Measurements from ENCODE around the gene CCNT2.

Gene CCNT2

GRCh38 chr2:134924912-134925311 is 6.3 kb downstream of the CCNT2 start:
- FAIRE-seq = no peak
- TF ChIP-seq POLR2A (IDR thresholded peaks at IDR 0.05; ENCODE audit: low read depth, low read length) = no peak
- no peak for DNase-seq (ENCODE audit: insufficient read length)

- FAIRE-seq = peak; percentile 38
- DNase-seq (ENCODE audit: insufficient read length) = no peak
- no peak for TF ChIP-seq POLR2AphosphoS5 (IDR thresholded peaks at IDR 0.05; ENCODE audit: low read depth, low read length)
- no peak for TF ChIP-seq TAF1 (IDR thresholded peaks at IDR 0.05; ENCODE audit: borderline replicate concordance, low read depth, low read length)
- TF ChIP-seq POLR2A (IDR thresholded peaks at IDR 0.05; ENCODE audit: low read depth, low read length) = no peak
Observed at GRCh38 chr2:134926231-134926931, 7.8 kb downstream of the CCNT2 start.

GRCh38 chr2:134927195-134927594 is 8.6 kb downstream of the CCNT2 start:
- FAIRE-seq = no peak
- TF ChIP-seq TAF1 (IDR thresholded peaks at IDR 0.05; ENCODE audit: borderline replicate concordance, low read depth, low read length) (no peak), POLR2AphosphoS5 (IDR thresholded peaks at IDR 0.05; ENCODE audit: low read depth, low read length) (no peak), POLR2A (IDR thresholded peaks at IDR 0.05; ENCODE audit: low read depth, low read length) (no peak)
- no peak for DNase-seq (ENCODE audit: insufficient read length)

- TF ChIP-seq TAF1 (IDR thresholded peaks at IDR 0.05; ENCODE audit: borderline replicate concordance, low read depth, low read length) = no peak
- no peak for TF ChIP-seq POLR2A (IDR thresholded peaks at IDR 0.05; ENCODE audit: low read depth, low read length)
- TF ChIP-seq POLR2AphosphoS5 (IDR thresholded peaks at IDR 0.05; ENCODE audit: low read depth, low read length) = no peak
- FAIRE-seq (no peak), DNase-seq (ENCODE audit: insufficient read length) (no peak)
Observed at GRCh38 chr2:134932864-134933526, 14.4 kb downstream of the CCNT2 start.

GRCh38 chr2:134933732-134934131 is 15.1 kb downstream of the CCNT2 start:
- FAIRE-seq = no peak
- DNase-seq (ENCODE audit: insufficient read length) = no peak
- TF ChIP-seq POLR2AphosphoS5 (IDR thresholded peaks at IDR 0.05; ENCODE audit: low read depth, low read length) = no peak
- no peak for TF ChIP-seq POLR2A (IDR thresholded peaks at IDR 0.05; ENCODE audit: low read depth, low read length)
- TF ChIP-seq TAF1 (IDR thresholded peaks at IDR 0.05; ENCODE audit: borderline replicate concordance, low read depth, low read length) = no peak

- FAIRE-seq = peak; percentile 91
- no peak for DNase-seq (ENCODE audit: insufficient read length)
- no peak for TF ChIP-seq POLR2A (IDR thresholded peaks at IDR 0.05; ENCODE audit: low read depth, low read length)
Observed at GRCh38 chr2:134934150-134934549, 15.5 kb downstream of the CCNT2 start.

GRCh38 chr2:134934641-134935040 is 16.0 kb downstream of the CCNT2 start:
- no peak for TF ChIP-seq POLR2AphosphoS5 (IDR thresholded peaks at IDR 0.05; ENCODE audit: low read depth, low read length)
- TF ChIP-seq TAF1 (IDR thresholded peaks at IDR 0.05; ENCODE audit: borderline replicate concordance, low read depth, low read length) = no peak
- no peak for TF ChIP-seq POLR2A (IDR thresholded peaks at IDR 0.05; ENCODE audit: low read depth, low read length)
- FAIRE-seq (no peak), DNase-seq (ENCODE audit: insufficient read length) (no peak)

- DNase-seq (ENCODE audit: insufficient read length) (no peak), FAIRE-seq (no peak)
- TF ChIP-seq POLR2A (IDR thresholded peaks at IDR 0.05; ENCODE audit: low read depth, low read length) = no peak
- TF ChIP-seq POLR2AphosphoS5 (IDR thresholded peaks at IDR 0.05; ENCODE audit: low read depth, low read length) = no peak
- TF ChIP-seq TAF1 (IDR thresholded peaks at IDR 0.05; ENCODE audit: borderline replicate concordance, low read depth, low read length) = no peak
Observed at GRCh38 chr2:134936691-134937090, 18.1 kb downstream of the CCNT2 start.

- TF ChIP-seq TAF1 (IDR thresholded peaks at IDR 0.05; ENCODE audit: borderline replicate concordance, low read depth, low read length) (no peak), POLR2A (IDR thresholded peaks at IDR 0.05; ENCODE audit: low read depth, low read length) (no peak), POLR2AphosphoS5 (IDR thresholded peaks at IDR 0.05; ENCODE audit: low read depth, low read length) (no peak)
- DNase-seq (ENCODE audit: insufficient read length) (no peak), FAIRE-seq (peak; percentile 76)
Observed at GRCh38 chr2:134943540-134943939, 24.9 kb downstream of the CCNT2 start.

GRCh38 chr2:134944975-134945374 is 26.4 kb downstream of the CCNT2 start:
- FAIRE-seq (no peak), DNase-seq (ENCODE audit: insufficient read length) (no peak)
- TF ChIP-seq POLR2A (IDR thresholded peaks at IDR 0.05; ENCODE audit: low read depth, low read length) (no peak), POLR2AphosphoS5 (IDR thresholded peaks at IDR 0.05; ENCODE audit: low read depth, low read length) (no peak), TAF1 (IDR thresholded peaks at IDR 0.05; ENCODE audit: borderline replicate concordance, low read depth, low read length) (no peak)

GRCh38 chr2:134946073-134946472 is 27.5 kb downstream of the CCNT2 start:
- TF ChIP-seq TAF1 (IDR thresholded peaks at IDR 0.05; ENCODE audit: borderline replicate concordance, low read depth, low read length) (no peak), POLR2A (IDR thresholded peaks at IDR 0.05; ENCODE audit: low read depth, low read length) (no peak)
- no peak for DNase-seq (ENCODE audit: insufficient read length)
- no peak for FAIRE-seq

GRCh38 chr2:134949981-134950708 is 31.5 kb downstream of the CCNT2 start:
- DNase-seq (ENCODE audit: insufficient read length) = no peak
- TF ChIP-seq TAF1 (IDR thresholded peaks at IDR 0.05; ENCODE audit: borderline replicate concordance, low read depth, low read length) (no peak), POLR2A (IDR thresholded peaks at IDR 0.05; ENCODE audit: low read depth, low read length) (no peak), POLR2AphosphoS5 (IDR thresholded peaks at IDR 0.05; ENCODE audit: low read depth, low read length) (no peak)
- peak; percentile 80 for FAIRE-seq

Data from GM12892 (cell line).